HepG2 (cell line): Measurements from ENCODE around the gene TMEM95. TPM values are rescaled to one million over a fixed set of nuclear protein-coding genes. Genes with fewer than 3 reads are reported as not detected.

Experiments
- AGO1 ChIP-seq: fragments of 200-400 bp; formaldehyde crosslinking; IDR thresholded peaks from 2 replicates; pipeline ENCODE4 v1.6.1; 2017; ENCODE audit warnings: mild to moderate bottlenecking, low read depth, low read length, moderate library complexity; ENCODE audit not compliant: poor library complexity, severe bottlenecking
- HINFP ChIP-seq: sonication (generic); formaldehyde crosslinking; IDR thresholded peaks from 2 replicates; pipeline ENCODE4 v1.4.0; 2020; ENCODE audit warnings: low read depth, mild to moderate bottlenecking, missing genetic modification reagents
- MXI1 ChIP-seq: IDR thresholded peaks from 3 replicates; pipeline ENCODE4 v1.6.1; 2012; ENCODE audit warnings: low read depth, low read length, inconsistent platforms, borderline replicate concordance
- RBFOX2 ChIP-seq: fragments of 200-400 bp; formaldehyde crosslinking; IDR thresholded peaks from 2 replicates; pipeline ENCODE4 v1.6.1; 2017; ENCODE audit warnings: low read depth, mild to moderate bottlenecking, low read length
- SNAI1 ChIP-seq: sonication (generic); formaldehyde crosslinking; IDR thresholded peaks from 2 replicates; pipeline ENCODE4 v1.5.0; 2020; ENCODE audit warnings: mild to moderate bottlenecking, missing genetic modification reagents, borderline replicate concordance
- TARDBP ChIP-seq: sonication (generic); formaldehyde crosslinking; IDR thresholded peaks from 2 replicates; pipeline ENCODE4 v1.8.0; 2022; ENCODE audit warnings: mild to moderate bottlenecking, missing genetic modification reagents
- ZBTB2 ChIP-seq: sonication (generic); formaldehyde crosslinking; IDR thresholded peaks from 2 replicates; pipeline ENCODE4 v1.8.0; 2022; ENCODE audit warnings: low read depth, missing genetic modification reagents
- ZNF280B ChIP-seq: sonication (generic); formaldehyde crosslinking; IDR thresholded peaks from 2 replicates; pipeline ENCODE4 v1.5.0; 2020; ENCODE audit warnings: missing genetic modification reagents, mild to moderate bottlenecking, borderline replicate concordance
- ZNF383 ChIP-seq: sonication (generic); formaldehyde crosslinking; IDR thresholded peaks from 2 replicates; pipeline ENCODE4 v1.4.0; 2020; ENCODE audit warnings: missing genetic modification reagents, mild to moderate bottlenecking, borderline replicate concordance
- ZNF724P ChIP-seq: sonication (generic); formaldehyde crosslinking; IDR thresholded peaks from 2 replicates; pipeline ENCODE4 v1.8.0; 2022; ENCODE audit warnings: missing genetic modification reagents, borderline replicate concordance
- ZNF746 ChIP-seq: sonication (generic); formaldehyde crosslinking; IDR thresholded peaks from 2 replicates; pipeline ENCODE4 v1.8.0; 2022; ENCODE audit warnings: mild to moderate bottlenecking, missing genetic modification reagents
- ZNF773 ChIP-seq: sonication (generic); formaldehyde crosslinking; IDR thresholded peaks from 2 replicates; pipeline ENCODE4 v1.4.0; 2020; ENCODE audit warnings: missing genetic modification reagents, borderline replicate concordance
- polyA plus RNA-seq, 8 experiments: library from polyadenylated mRNA; depleted of rRNA in 3 of 8; stranded (reverse) in 7 of 8; unstranded in 1 of 8; fragments of >200 nt; fragmentation: Illumina TruSeq in 4 of 8; extraction: Trizol in 4 of 8; gene quantifications; 2 replicates each; pipeline versions ENCODE4 v1.2.1 to v1.2.3, GENCODE V29; 2011 to 2016; ENCODE audit warnings: low read depth in 4 of 8, missing spikeins in 1 of 8, mixed read lengths in 1 of 8; ENCODE audit not compliant: insufficient read depth in 1 of 8
- total RNA-seq, 5 experiments: library from RNA; depleted of rRNA; stranded (reverse); fragments of >200 nt; fragmentation: Illumina TruSeq; extraction: Trizol; gene quantifications; 2 replicates each; pipeline ENCODE4 v1.2.3, GENCODE V29; 2016; ENCODE audit warnings: low read depth in 1 of 5
- TF ChIP-seq, protein P1 (sequence below): sonication (generic); formaldehyde crosslinking; IDR thresholded peaks from 2 replicates; pipeline ENCODE4 v1.4.0; 2020; ENCODE audit warnings: mild to moderate bottlenecking, missing genetic modification reagents
- TF ChIP-seq, protein P2 (sequence below): sonication (generic); formaldehyde crosslinking; IDR thresholded peaks from 2 replicates; pipeline ENCODE4 v1.5.0; 2020; ENCODE audit warnings: mild to moderate bottlenecking, missing genetic modification reagents, borderline replicate concordance

Gene TMEM95
- total and polyA plus RNA-seq, 2 of the 13 experiments (the other 11 are each of a cell fraction or from before 2014, with no cell fraction given): not detected

- TF ChIP-seq ZNF280B (CRISPR knock-in tag) (0 out of 2 replicates have a peak, but pooled peaks have one; percentile 16), TARDBP (CRISPR knock-in tag) (no peak; the same call in 1 of the 2 replicates), AGO1 (peak; percentile 89), ZNF773 (CRISPR knock-in tag) (0 out of 2 replicates have a peak, but pooled peaks have one; percentile 35), MXI1 (peak; percentile 33; the same call in 1 of the 3 replicates), SNAI1 (CRISPR knock-in tag) (peak; percentile 72; the same call in 1 of the 2 replicates), HINFP (CRISPR knock-in tag) (peak; percentile 16; the same call in 1 of the 2 replicates), RBFOX2 (peak; percentile 86), ZNF724P (CRISPR knock-in tag) (0 out of 2 replicates have a peak, but pooled peaks have one; percentile 54), ZBTB2 (CRISPR knock-in tag) (peak; percentile 52; the same call in 1 of the 2 replicates), ZNF383 (CRISPR knock-in tag) (no peak), ZNF746 (0 out of 2 replicates have a peak, but pooled peaks have one; percentile 6)
- TF ChIP-seq, protein P1, sequence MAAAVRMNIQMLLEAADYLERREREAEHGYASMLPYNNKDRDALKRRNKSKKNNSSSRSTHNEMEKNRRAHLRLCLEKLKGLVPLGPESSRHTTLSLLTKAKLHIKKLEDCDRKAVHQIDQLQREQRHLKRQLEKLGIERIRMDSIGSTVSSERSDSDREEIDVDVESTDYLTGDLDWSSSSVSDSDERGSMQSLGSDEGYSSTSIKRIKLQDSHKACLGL: peak; percentile 77
- TF ChIP-seq, protein P2, sequence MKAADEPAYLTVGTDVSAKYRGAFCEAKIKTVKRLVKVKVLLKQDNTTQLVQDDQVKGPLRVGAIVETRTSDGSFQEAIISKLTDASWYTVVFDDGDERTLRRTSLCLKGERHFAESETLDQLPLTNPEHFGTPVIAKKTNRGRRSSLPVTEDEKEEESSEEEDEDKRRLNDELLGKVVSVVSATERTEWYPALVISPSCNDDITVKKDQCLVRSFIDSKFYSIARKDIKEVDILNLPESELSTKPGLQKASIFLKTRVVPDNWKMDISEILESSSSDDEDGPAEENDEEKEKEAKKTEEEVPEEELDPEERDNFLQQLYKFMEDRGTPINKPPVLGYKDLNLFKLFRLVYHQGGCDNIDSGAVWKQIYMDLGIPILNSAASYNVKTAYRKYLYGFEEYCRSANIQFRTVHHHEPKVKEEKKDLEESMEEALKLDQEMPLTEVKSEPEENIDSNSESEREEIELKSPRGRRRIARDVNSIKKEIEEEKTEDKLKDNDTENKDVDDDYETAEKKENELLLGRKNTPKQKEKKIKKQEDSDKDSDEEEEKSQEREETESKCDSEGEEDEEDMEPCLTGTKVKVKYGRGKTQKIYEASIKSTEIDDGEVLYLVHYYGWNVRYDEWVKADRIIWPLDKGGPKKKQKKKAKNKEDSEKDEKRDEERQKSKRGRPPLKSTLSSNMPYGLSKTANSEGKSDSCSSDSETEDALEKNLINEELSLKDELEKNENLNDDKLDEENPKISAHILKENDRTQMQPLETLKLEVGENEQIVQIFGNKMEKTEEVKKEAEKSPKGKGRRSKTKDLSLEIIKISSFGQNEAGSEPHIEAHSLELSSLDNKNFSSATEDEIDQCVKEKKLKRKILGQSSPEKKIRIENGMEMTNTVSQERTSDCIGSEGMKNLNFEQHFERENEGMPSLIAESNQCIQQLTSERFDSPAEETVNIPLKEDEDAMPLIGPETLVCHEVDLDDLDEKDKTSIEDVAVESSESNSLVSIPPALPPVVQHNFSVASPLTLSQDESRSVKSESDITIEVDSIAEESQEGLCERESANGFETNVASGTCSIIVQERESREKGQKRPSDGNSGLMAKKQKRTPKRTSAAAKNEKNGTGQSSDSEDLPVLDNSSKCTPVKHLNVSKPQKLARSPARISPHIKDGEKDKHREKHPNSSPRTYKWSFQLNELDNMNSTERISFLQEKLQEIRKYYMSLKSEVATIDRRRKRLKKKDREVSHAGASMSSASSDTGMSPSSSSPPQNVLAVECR (CRISPR knock-in tag): peak; percentile 70
Measured at GRCh38 chr17:7307686-7308624, 47.0 kb upstream of the TMEM95 start (continued).
